HCT116 (cell line): ENCODE data around the gene GPR157. TPM values are rescaled to one million over a fixed set of nuclear protein-coding genes. Genes with fewer than 3 reads are reported as not detected.

Source experiments
- ATAC-seq: fragments of 200-7000 bp; cut with Tn5 transposase; 2 replicates; pipeline ENCODE4 v1.9.1; 2020; ENCODE audit warnings: mild to moderate bottlenecking, moderate library complexity
- BruUV-seq: library from RNA; stranded (reverse); fragments of 400-500 nt; replicated peaks from 2 replicates; lab custom pipeline; 2021; lab: Mats Ljungman, UMichigan
- CTCF ChIA-PET: fragments of 300-600 bp; sonication (Branson Sonifier 250); formaldehyde crosslinking; loops from one replicate; lab custom pipeline; 2021; ENCODE audit warnings: antibody characterized with exemption; lab: Charles Lee
- POLR2A ChIA-PET: fragments of 300-600, 350-600 bp; sonication (Branson Sonifier 250); formaldehyde crosslinking; loops from one replicate; lab custom pipeline; 2021; ENCODE audit warnings: antibody characterized with exemption; lab: Charles Lee
- RAD21 ChIA-PET, 2 experiments: fragments of 300-600 bp; sonication (Branson Sonifier 250); formaldehyde crosslinking; loops; one replicate each; lab custom pipeline; 2023; ENCODE audit warnings: low total read pairs in 2 of 2; ENCODE audit not compliant: uncharacterized antibody in 2 of 2, unreplicated experiment in 2 of 2, low non-redundant PET in 1 of 2; lab: Charles Lee
- DNase-seq: peaks from one replicate; pipeline ENCODE4 v3.0.0-alpha.2; 2010; ENCODE audit warnings: low read depth, low spot score
- H2AFZ ChIP-seq: fragments of 200-600 bp; shearing (Covaris generic), sonication (generic); 2 replicates; pipeline ENCODE4 v1.6.1; 2017; ENCODE audit warnings: low read depth, mixed run types, mixed read lengths, antibody characterized with exemption, low read length; ENCODE audit not compliant: poor library complexity, severe bottlenecking
- H3K27ac ChIP-seq: 2 replicates; pipeline ENCODE4 v1.5.1; 2012; ENCODE audit warnings: low read depth, low read length
- H3K27me3 ChIP-seq: fragments of 200-600 bp; sonication (generic); 2 replicates; pipeline ENCODE4 v1.6.1; 2016; ENCODE audit warnings: mixed run types, low read length, mixed read lengths; ENCODE audit not compliant: insufficient read depth
- H3K36me3 ChIP-seq, 2 experiments: fragments of 200-500 bp in 1 of 2; fragments of 200-600 bp in 1 of 2; sonication (Bioruptor generic) in 1 of 2; sonication (generic) in 1 of 2; 2 replicates each; pipeline versions ENCODE4 v1.5.1 to v1.6.1; 2014 to 2016; ENCODE audit warnings: low read length in 2 of 2, inconsistent platforms in 1 of 2, mixed read lengths in 1 of 2, mixed run types in 1 of 2; ENCODE audit not compliant: insufficient read depth in 2 of 2, control insufficient read depth in 1 of 2
- H3K4me1 ChIP-seq, 2 experiments: fragments of 200-600 bp in 1 of 2; sonication (generic) in 1 of 2; 2 replicates each; pipeline versions ENCODE4 v1.5.1 to v1.6.1; 2012 to 2017; ENCODE audit warnings: low read length in 2 of 2, inconsistent platforms in 1 of 2, mild to moderate bottlenecking in 1 of 2, mixed read lengths in 1 of 2, mixed run types in 1 of 2, moderate library complexity in 1 of 2; ENCODE audit not compliant: insufficient read depth in 2 of 2, control insufficient read depth in 1 of 2
- H3K4me2 ChIP-seq: fragments of 200-600 bp; sonication (generic); 2 replicates; pipeline ENCODE4 v1.6.1; 2017; ENCODE audit warnings: mixed run types, low read length, mixed read lengths
- H3K4me3 ChIP-seq, 2 experiments: fragments of 200-600 bp in 1 of 2; sonication (generic) in 1 of 2; replicated peaks in 1 of 2; 2 replicates each; pipeline ENCODE4 v1.5.1; 2011 to 2016; ENCODE audit warnings: low read length in 2 of 2, control low read depth in 1 of 2, low read depth in 1 of 2, mild to moderate bottlenecking in 1 of 2, mixed read lengths in 1 of 2, mixed run types in 1 of 2
- H3K79me2 ChIP-seq: fragments of 200-600 bp; sonication (generic); 2 replicates; pipeline ENCODE4 v1.6.1; 2017; ENCODE audit warnings: mild to moderate bottlenecking, mixed run types, low read length, moderate library complexity, mixed read lengths; ENCODE audit not compliant: insufficient read depth
- H3K9ac ChIP-seq: fragments of 200-600 bp; sonication (generic); 2 replicates; pipeline ENCODE4 v1.6.1; 2016; ENCODE audit warnings: low read length, mixed read lengths
- H3K9me2 ChIP-seq: fragments of 200-600 bp; sonication (generic), shearing (Covaris generic); 2 replicates; pipeline ENCODE4 v1.6.1; 2017; ENCODE audit warnings: mixed run types, mild to moderate bottlenecking, moderate library complexity; ENCODE audit not compliant: insufficient read depth
- H3K9me3 ChIP-seq, 2 experiments: fragments of 200-500 bp in 1 of 2; fragments of 200-600 bp in 1 of 2; sonication (Bioruptor generic) in 1 of 2; sonication (generic) in 1 of 2; 2 replicates each; pipeline ENCODE4 v1.6.1; 2014 to 2017; ENCODE audit warnings: low read length in 2 of 2, mixed read lengths in 2 of 2, inconsistent platforms in 1 of 2, low read depth in 1 of 2, mild to moderate bottlenecking in 1 of 2, mixed run types in 1 of 2, moderate library complexity in 1 of 2; ENCODE audit not compliant: control insufficient read depth in 1 of 2, insufficient read depth in 1 of 2
- H4K20me1 ChIP-seq: fragments of 200-600 bp; sonication (generic), shearing (Covaris generic); 2 replicates; pipeline ENCODE4 v1.6.1; 2017; ENCODE audit warnings: mixed run types, mild to moderate bottlenecking, moderate library complexity; ENCODE audit not compliant: insufficient read depth
- EZH2 ChIP-seq: fragments of 200-600 bp; sonication (generic); IDR thresholded peaks from 2 replicates; pipeline ENCODE4 v1.6.1; 2017; ENCODE audit warnings: antibody characterized with exemption, mixed run types
- EZH2phosphoT487 ChIP-seq: fragments of 200-600 bp; IDR thresholded peaks from 2 replicates; pipeline ENCODE4 v1.6.1; 2018; ENCODE audit warnings: antibody characterized with exemption, borderline replicate concordance
- JUND ChIP-seq: IDR thresholded peaks from 2 replicates; pipeline ENCODE4 v1.6.1; 2012
- POLR2A ChIP-seq: IDR thresholded peaks from 2 replicates; pipeline ENCODE4 v1.7.0; 2011; ENCODE audit warnings: borderline replicate concordance; ENCODE audit not compliant: insufficient read depth, insufficient read length; ENCODE audit errors: extremely low read depth
- RAD21 ChIP-seq: IDR thresholded peaks from 2 replicates; pipeline ENCODE4 v1.6.1; 2012; ENCODE audit warnings: low read depth, mild to moderate bottlenecking
- SIN3A ChIP-seq: IDR thresholded peaks from 2 replicates; pipeline ENCODE4 v1.6.1; 2012; ENCODE audit warnings: low read depth
- ZFX ChIP-seq: fragments of 450-650 bp; IDR thresholded peaks from 2 replicates; pipeline ENCODE4 v1.6.1; 2017
- intact Hi-C: fragments of 100-400 bp; cut with micrococcal nuclease; formaldehyde crosslinking; loops from 2 replicates; pipeline ENCODE4 v1.10.0; 2022
- total RNA-seq: library from RNA; stranded (reverse); gene quantifications from one replicate; pipeline ENCODE4 v1.2.1, GENCODE V29; 2021; ENCODE audit not compliant: unreplicated experiment
- TF ChIP-seq, protein P1 (sequence below): IDR thresholded peaks from 2 replicates; pipeline ENCODE4 v1.6.1; 2012
- TF ChIP-seq, protein P2 (sequence below), 3 experiments: fragments of 200-600 bp in 1 of 3; sonication (generic) in 1 of 3; IDR thresholded peaks in 2 of 3; conservative IDR thresholded peaks in 1 of 3; 2 replicates each; pipeline ENCODE4 v1.5.1; 2012 to 2017; ENCODE audit warnings: low read depth in 2 of 3, low read length in 2 of 3, antibody characterized with exemption in 1 of 3, borderline replicate concordance in 1 of 3, control low read depth in 1 of 3, mild to moderate bottlenecking in 1 of 3, mixed read lengths in 1 of 3, mixed run types in 1 of 3, moderate library complexity in 1 of 3; ENCODE audit not compliant: insufficient read depth in 1 of 3
- TF ChIP-seq, protein P3 (sequence below): IDR thresholded peaks from 2 replicates; pipeline ENCODE4 v1.6.1; 2011; ENCODE audit warnings: mild to moderate bottlenecking, low read length, moderate library complexity; ENCODE audit not compliant: insufficient replicate concordance; ENCODE audit errors: extremely low read depth
- TF ChIP-seq, protein P4 (sequence below): IDR thresholded peaks from 2 replicates; pipeline ENCODE4 v1.6.1; 2012

GPR157 gene
- total RNA-seq, 1 experiment from 2014 or later: 7.7 TPM

DNA sequence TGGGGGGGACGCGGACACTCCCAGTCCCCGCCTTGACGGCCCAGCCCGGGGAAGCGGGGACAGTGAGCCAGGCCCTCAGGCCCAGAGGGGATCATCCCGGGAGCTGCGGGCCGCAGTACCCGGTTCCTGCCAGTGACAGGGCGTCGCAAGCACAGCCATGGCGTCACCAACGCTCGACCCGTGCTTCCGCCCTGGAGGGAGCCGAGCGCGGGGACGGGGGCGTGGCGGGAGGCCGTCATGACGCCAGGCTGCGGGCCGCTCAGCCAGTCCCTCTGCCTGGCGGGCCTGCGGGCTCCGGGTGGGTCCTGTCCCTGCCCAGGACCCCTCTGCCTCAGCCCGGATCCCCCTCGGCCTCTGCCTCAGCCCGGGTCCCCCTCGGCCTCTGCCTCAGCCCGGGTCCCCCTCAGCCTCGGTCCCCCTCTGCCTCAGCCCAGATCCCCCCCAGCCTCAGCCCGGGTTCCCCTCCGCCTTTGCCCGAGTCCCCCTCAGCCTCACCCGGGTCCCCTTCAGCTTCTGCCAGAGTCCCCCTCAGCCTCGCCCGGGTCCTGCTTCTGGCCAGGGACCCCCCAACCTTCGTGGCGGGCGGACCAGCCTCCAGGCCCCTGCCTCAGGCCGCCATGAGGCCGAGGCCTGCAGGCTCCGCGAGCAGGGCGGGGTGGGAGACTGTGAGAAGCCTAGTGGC is 57.2 kb downstream of the GPR157 start:
- ChIA-PET POLR2A (no interaction called here), RAD21 (no interaction called here), CTCF (no interaction called here)
- no peaks in the 10 kb centered on the region for H3K27me3 ChIP-seq
- no peaks in the 10 kb centered on the region for H4K20me1 ChIP-seq
- no peak overlapping the region for H2AFZ ChIP-seq
- H3K9me3 ChIP-seq: no peaks in the 10 kb centered on the region
- DNase-seq: no peak
- BruUV-seq: no TSS peak
- no peak overlapping the region for H3K4me2 ChIP-seq
- H3K27ac ChIP-seq: no peak overlapping the region
- no peak for TF ChIP-seq ZFX
- TF ChIP-seq, protein P1, sequence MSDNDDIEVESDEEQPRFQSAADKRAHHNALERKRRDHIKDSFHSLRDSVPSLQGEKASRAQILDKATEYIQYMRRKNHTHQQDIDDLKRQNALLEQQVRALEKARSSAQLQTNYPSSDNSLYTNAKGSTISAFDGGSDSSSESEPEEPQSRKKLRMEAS: no peak
- no peak for TF ChIP-seq RAD21
- TF ChIP-seq, protein P2, sequence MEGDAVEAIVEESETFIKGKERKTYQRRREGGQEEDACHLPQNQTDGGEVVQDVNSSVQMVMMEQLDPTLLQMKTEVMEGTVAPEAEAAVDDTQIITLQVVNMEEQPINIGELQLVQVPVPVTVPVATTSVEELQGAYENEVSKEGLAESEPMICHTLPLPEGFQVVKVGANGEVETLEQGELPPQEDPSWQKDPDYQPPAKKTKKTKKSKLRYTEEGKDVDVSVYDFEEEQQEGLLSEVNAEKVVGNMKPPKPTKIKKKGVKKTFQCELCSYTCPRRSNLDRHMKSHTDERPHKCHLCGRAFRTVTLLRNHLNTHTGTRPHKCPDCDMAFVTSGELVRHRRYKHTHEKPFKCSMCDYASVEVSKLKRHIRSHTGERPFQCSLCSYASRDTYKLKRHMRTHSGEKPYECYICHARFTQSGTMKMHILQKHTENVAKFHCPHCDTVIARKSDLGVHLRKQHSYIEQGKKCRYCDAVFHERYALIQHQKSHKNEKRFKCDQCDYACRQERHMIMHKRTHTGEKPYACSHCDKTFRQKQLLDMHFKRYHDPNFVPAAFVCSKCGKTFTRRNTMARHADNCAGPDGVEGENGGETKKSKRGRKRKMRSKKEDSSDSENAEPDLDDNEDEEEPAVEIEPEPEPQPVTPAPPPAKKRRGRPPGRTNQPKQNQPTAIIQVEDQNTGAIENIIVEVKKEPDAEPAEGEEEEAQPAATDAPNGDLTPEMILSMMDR (IDR thresholded peaks at IDR 0.05 in 2 of 3, conservative IDR thresholded peaks at IDR 0.05 in 1 of 3; ENCODE audit: borderline replicate concordance in 1 of 3, insufficient read depth in 1 of 3, low read depth in 2 of 3, low read length in 2 of 3): no peak
- TF ChIP-seq EZH2: no peak
- TF ChIP-seq, protein P3, sequence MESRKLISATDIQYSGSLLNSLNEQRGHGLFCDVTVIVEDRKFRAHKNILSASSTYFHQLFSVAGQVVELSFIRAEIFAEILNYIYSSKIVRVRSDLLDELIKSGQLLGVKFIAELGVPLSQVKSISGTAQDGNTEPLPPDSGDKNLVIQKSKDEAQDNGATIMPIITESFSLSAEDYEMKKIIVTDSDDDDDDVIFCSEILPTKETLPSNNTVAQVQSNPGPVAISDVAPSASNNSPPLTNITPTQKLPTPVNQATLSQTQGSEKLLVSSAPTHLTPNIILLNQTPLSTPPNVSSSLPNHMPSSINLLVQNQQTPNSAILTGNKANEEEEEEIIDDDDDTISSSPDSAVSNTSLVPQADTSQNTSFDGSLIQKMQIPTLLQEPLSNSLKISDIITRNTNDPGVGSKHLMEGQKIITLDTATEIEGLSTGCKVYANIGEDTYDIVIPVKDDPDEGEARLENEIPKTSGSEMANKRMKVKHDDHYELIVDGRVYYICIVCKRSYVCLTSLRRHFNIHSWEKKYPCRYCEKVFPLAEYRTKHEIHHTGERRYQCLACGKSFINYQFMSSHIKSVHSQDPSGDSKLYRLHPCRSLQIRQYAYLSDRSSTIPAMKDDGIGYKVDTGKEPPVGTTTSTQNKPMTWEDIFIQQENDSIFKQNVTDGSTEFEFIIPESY: no peak
- no peak for TF ChIP-seq SIN3A
- no peak for TF ChIP-seq EZH2phosphoT487
- TF ChIP-seq, protein P4, sequence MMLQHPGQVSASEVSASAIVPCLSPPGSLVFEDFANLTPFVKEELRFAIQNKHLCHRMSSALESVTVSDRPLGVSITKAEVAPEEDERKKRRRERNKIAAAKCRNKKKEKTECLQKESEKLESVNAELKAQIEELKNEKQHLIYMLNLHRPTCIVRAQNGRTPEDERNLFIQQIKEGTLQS: no peak
- TF ChIP-seq POLR2A: no peak
- TF ChIP-seq JUND: no peak
- H3K79me2 ChIP-seq: no peaks in the 10 kb centered on the region
- H3K36me3 ChIP-seq: no peaks in the 10 kb centered on the region
- H3K9ac ChIP-seq: no peak overlapping the region
- H3K4me1 ChIP-seq: no peaks in the 10 kb centered on the region
- no peak overlapping the region for H3K4me3 ChIP-seq
- no peak for ATAC-seq
- intact Hi-C loops: no loop called here
- no peaks in the 10 kb centered on the region for H3K9me2 ChIP-seq
